Subcutaneous abdominal adipose tissue (tissue), 5 donors: Measurements from ENCODE around the gene SACS.

Experiments
- H3K27ac ChIP-seq: one replicate; pipeline ENCODE4 v1.7.0; 2013; ENCODE audit warnings: low read depth, mild to moderate bottlenecking, inconsistent platforms, low read length, moderate library complexity
- H3K27me3 ChIP-seq, 5 donors: one replicate each; pipeline ENCODE4 v1.7.0; 2013; ENCODE audit warnings: low read length in 5 of 5, inconsistent platforms in 1 of 5; ENCODE audit not compliant: control insufficient read depth in 5 of 5, insufficient read depth in 4 of 5
- H3K36me3 ChIP-seq, 5 donors: one replicate each; pipeline ENCODE4 v1.7.0; 2013; ENCODE audit warnings: low read length in 5 of 5; ENCODE audit not compliant: control insufficient read depth in 5 of 5, insufficient read depth in 5 of 5
- H3K4me1 ChIP-seq, 5 donors: one replicate each; pipeline ENCODE4 v1.7.0; 2013; ENCODE audit warnings: low read length in 5 of 5, mild to moderate bottlenecking in 3 of 5, moderate library complexity in 1 of 5; ENCODE audit not compliant: control insufficient read depth in 5 of 5, insufficient read depth in 5 of 5
- H3K4me3 ChIP-seq, 5 donors: one replicate each; pipeline ENCODE4 v1.7.0; 2013; ENCODE audit warnings: low read length in 5 of 5, low read depth in 1 of 5
- H3K9ac ChIP-seq, 5 donors: one replicate each; pipeline ENCODE4 v1.7.0; 2013; ENCODE audit warnings: low read length in 5 of 5, mild to moderate bottlenecking in 4 of 5, moderate library complexity in 3 of 5
- H3K9me3 ChIP-seq, 5 donors: one replicate each; pipeline ENCODE4 v1.7.0; 2013; ENCODE audit warnings: low read length in 5 of 5; ENCODE audit not compliant: control insufficient read depth in 5 of 5
- donor health status: healthy.
- donor health status: healthy.
- donor health status: healthy.
- donor health status: healthy.
- donor health status: healthy.

SACS gene

GRCh38 chr13:23386533-23386932 lies 47.0 kb downstream of the SACS start:
- Histone ChIP-seq H3K4me3 (no peak overlapping the region), H3K9ac (no peak overlapping the region), H3K36me3 (no peaks in the 10 kb centered on the region), H3K27ac (no peak overlapping the region), H3K27me3 (peaks cover 0 to 2% (median 0%) of the 10 kb centered on the region in 5 donors), H3K4me1 (peaks cover 0 to 8% (median 0%) of the 10 kb centered on the region in 5 donors), H3K9me3 (no peaks in the 10 kb centered on the region)

DNA sequence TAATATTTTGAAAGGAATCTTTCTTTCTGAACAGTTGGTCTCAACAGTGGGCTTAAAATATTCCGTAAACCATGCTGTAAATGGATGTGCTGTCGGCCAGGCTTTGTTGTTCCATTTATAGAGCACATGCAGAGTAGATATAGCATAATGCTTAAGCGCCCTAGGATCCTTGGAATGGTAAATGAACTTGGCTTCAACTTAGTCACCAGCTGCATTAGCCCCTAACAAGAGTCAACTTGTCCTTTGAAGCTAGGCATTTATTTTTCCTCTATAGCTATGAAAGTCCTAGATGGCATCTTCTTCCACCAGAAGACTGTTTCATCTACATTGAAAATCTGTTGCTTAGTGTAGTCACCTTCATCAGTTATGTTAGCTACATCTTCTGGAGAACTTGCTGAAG lies 47.6 kb downstream of the SACS start:
- Histone ChIP-seq H3K27ac (no peak overlapping the region), H3K4me1 (peaks cover 0 to 8% (median 0%) of the 10 kb centered on the region in 5 donors), H3K9ac (no peak overlapping the region), H3K27me3 (peaks cover 0 to 2% (median 0%) of the 10 kb centered on the region in 5 donors), H3K36me3 (no peaks in the 10 kb centered on the region), H3K9me3 (no peaks in the 10 kb centered on the region), H3K4me3 (no peak overlapping the region)

- Histone ChIP-seq H3K9me3 (no peaks in the 10 kb centered on the region), H3K36me3 (no peaks in the 10 kb centered on the region)
Observed at GRCh38 chr13:23384111-23384510, 49.4 kb downstream of the SACS start.

GRCh38 chr13:23383151-23383550 lies 50.4 kb downstream of the SACS start:
- Histone ChIP-seq H3K9ac (no peak overlapping the region), H3K4me1 (peaks cover 0 to 18% (median 5%) of the 10 kb centered on the region in 5 donors), H3K4me3 (no peak overlapping the region), H3K27ac (no peak overlapping the region), H3K36me3 (no peaks in the 10 kb centered on the region), H3K9me3 (no peaks in the 10 kb centered on the region), H3K27me3 (peaks cover 0 to 2% (median 0%) of the 10 kb centered on the region in 5 donors)

More at GRCh38 chr13:23384111-23384510, 49.4 kb downstream of the SACS start:
- Histone ChIP-seq H3K27ac (no peak overlapping the region), H3K4me3 (no peak overlapping the region), H3K27me3 (peaks cover 0 to 2% (median 0%) of the 10 kb centered on the region in 5 donors), H3K9ac (no peak overlapping the region), H3K4me1 (peaks cover 0 to 10% (median 3%) of the 10 kb centered on the region in 5 donors)

DNA sequence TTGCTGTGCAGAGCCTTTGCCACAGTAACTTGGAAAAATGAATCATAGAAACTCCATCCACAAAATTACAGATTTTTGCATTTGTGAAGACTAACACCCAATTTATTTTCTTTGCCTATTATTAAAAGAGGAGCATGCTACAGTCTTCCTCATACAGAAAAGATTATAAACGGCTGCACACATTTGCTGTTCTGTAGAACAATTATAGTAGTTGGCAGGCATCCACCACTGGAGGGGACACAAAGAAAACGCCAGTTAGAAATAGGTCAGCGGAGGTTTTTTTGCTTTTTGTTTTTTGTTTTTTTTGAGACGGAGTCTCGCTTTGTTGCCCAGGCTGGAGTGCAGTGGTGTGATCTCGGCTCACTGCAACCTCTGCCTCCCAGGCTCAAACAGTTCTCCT lies 51.6 kb downstream of the SACS start:
- H3K9ac ChIP-seq = no peak overlapping the region
- no peak overlapping the region for H3K27ac ChIP-seq
- peaks cover 0 to 2% (median 0%) of the 10 kb centered on the region in 5 donors for H3K27me3 ChIP-seq
- H3K4me3 ChIP-seq = no peak overlapping the region
- no peaks in the 10 kb centered on the region for H3K9me3 ChIP-seq
- peaks cover 3 to 28% (median 13%) of the 10 kb centered on the region in 5 donors for H3K4me1 ChIP-seq
- no peaks in the 10 kb centered on the region for H3K36me3 ChIP-seq

DNA sequence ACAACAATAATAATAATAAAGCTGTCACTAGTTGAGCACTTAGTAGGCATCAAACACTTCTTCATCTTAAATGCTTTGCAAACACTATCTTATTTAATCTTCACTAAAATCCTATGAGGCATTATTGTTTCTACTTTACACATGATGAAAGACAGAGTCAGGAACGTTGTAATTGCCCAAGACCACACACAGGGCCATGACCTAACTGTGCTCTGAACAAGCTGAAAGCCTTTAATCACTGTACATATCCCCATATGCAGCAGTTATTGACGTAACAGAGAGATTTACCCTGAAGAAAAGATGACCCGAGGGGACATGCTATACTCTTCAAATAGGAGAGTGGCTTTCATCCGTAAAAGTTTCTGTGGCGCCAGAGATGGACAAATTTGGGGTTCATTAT lies 53.0 kb downstream of the SACS start:
- H3K27ac ChIP-seq = no peak overlapping the region
- H3K9ac ChIP-seq = no peak overlapping the region
- H3K4me1 ChIP-seq = peaks cover 3 to 33% (median 17%) of the 10 kb centered on the region in 5 donors
- no peak overlapping the region for H3K4me3 ChIP-seq
- no peaks in the 10 kb centered on the region for H3K36me3 ChIP-seq
- no peaks in the 10 kb centered on the region for H3K9me3 ChIP-seq
- peaks cover 0 to 2% (median 0%) of the 10 kb centered on the region in 5 donors for H3K27me3 ChIP-seq

GRCh38 chr13:23377983-23378632 lies 55.4 kb downstream of the SACS start:
- peaks cover 6 to 41% (median 24%) of the 10 kb centered on the region in 5 donors for H3K4me1 ChIP-seq
- H3K4me3 ChIP-seq = no peak overlapping the region
- H3K9ac ChIP-seq = peak overlapping the region in 1 of 5 donors; percentile 15
- H3K36me3 ChIP-seq = no peaks in the 10 kb centered on the region
- peak overlapping the region; percentile 48 for H3K27ac ChIP-seq
- H3K9me3 ChIP-seq = no peaks in the 10 kb centered on the region
- no peaks in the 10 kb centered on the region for H3K27me3 ChIP-seq

- Histone ChIP-seq H3K27ac (peak overlapping the region; percentile 48), H3K36me3 (peaks cover 0 to 5% (median 0%) of the 10 kb centered on the region in 5 donors), H3K9me3 (no peaks in the 10 kb centered on the region), H3K4me3 (peak overlapping the region in 1 of 5 donors; percentile 16), H3K4me1 (peaks cover 6 to 41% (median 24%) of the 10 kb centered on the region in 5 donors), H3K9ac (no peak overlapping the region), H3K27me3 (no peaks in the 10 kb centered on the region)
Observed at GRCh38 chr13:23377579-23377978, 55.9 kb downstream of the SACS start.

GRCh38 chr13:23375001-23375971 lies 58.2 kb downstream of the SACS start:
- H3K9me3 ChIP-seq = no peaks in the 10 kb centered on the region
- peak overlapping the region; percentile 60 for H3K27ac ChIP-seq
- peak overlapping the region; percentile 69 to 93 (median 81) for H3K4me3 ChIP-seq
- H3K4me1 ChIP-seq = peaks cover 6 to 41% (median 24%) of the 10 kb centered on the region in 5 donors
- peaks cover 5 to 13% (median 7%) of the 10 kb centered on the region in 5 donors for H3K36me3 ChIP-seq
- no peaks in the 10 kb centered on the region for H3K27me3 ChIP-seq
- H3K9ac ChIP-seq = peak overlapping the region in 4 of 5 donors; percentile 59 to 86 (median 70)
